ENCODE results near the gene SLC37A4. TPM values are rescaled to one million over a fixed set of nuclear protein-coding genes. Genes with fewer than 3 reads are reported as not detected.

The SLC37A4 gene
- total and polyA plus RNA-seq, 2 of the 13 experiments (the other 11 are each of a cell fraction or from before 2014, with no cell fraction given), result 43.0 to 56.1 TPM

DNA sequence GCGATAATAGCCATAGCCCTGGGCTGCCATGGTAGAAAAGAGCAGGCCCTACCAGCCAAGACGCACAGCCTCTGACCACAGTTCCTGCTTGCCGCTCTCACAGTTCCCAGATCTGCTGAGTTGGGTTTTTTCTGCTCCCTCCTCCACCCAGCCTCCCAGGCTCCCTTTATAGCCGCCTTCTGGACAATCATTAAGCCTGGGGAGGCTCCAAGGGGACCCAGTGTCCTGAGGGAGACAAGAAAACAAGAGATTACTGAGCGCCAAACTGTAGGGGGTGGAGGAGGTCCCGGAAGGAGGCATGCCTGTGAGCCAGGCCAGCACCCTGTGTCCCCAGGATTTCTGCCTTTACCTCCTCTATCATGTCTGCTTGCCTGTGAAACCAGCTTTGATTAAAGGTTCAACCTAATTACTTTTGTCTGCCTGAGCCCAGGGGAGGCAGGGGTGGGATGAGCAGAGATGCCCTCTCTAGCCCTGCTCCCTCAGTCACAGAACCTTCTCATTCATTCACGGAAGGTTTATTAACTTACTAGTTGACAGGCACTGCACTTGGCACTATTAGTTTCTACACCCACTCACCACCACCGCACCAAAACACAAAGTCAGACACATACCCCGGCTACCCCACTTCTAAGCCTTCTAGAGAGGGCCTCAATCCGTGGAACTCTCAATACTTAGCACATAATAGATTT, 1.2 kb downstream of the SLC37A4 start (continued):
- TF ChIP-seq, protein P1, sequence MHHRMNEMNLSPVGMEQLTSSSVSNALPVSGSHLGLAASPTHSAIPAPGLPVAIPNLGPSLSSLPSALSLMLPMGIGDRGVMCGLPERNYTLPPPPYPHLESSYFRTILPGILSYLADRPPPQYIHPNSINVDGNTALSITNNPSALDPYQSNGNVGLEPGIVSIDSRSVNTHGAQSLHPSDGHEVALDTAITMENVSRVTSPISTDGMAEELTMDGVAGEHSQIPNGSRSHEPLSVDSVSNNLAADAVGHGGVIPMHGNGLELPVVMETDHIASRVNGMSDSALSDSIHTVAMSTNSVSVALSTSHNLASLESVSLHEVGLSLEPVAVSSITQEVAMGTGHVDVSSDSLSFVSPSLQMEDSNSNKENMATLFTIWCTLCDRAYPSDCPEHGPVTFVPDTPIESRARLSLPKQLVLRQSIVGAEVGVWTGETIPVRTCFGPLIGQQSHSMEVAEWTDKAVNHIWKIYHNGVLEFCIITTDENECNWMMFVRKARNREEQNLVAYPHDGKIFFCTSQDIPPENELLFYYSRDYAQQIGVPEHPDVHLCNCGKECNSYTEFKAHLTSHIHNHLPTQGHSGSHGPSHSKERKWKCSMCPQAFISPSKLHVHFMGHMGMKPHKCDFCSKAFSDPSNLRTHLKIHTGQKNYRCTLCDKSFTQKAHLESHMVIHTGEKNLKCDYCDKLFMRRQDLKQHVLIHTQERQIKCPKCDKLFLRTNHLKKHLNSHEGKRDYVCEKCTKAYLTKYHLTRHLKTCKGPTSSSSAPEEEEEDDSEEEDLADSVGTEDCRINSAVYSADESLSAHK (CRISPR knock-in tag; IDR thresholded peaks at IDR 0.05; ENCODE audit: borderline replicate concordance), result no peak
- TF ChIP-seq, protein P2, sequence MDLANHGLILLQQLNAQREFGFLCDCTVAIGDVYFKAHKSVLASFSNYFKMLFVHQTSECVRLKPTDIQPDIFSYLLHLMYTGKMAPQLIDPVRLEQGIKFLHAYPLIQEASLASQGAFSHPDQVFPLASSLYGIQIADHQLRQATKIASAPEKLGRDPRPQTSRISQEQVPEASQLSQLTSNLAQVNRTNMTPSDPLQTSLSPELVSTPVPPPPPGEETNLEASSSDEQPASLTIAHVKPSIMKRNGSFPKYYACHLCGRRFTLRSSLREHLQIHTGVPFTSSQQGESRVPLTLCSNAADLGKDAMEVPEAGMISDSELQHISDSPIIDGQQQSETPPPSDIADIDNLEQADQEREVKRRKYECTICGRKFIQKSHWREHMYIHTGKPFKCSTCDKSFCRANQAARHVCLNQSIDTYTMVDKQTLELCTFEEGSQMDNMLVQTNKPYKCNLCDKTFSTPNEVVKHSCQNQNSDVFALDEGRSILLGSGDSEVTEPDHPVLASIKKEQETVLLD (CRISPR knock-in tag; IDR thresholded peaks at IDR 0.05; ENCODE audit: low read depth), result no peak
- TF ChIP-seq ZNF383 (CRISPR knock-in tag; IDR thresholded peaks at IDR 0.05; ENCODE audit: borderline replicate concordance) (no peak), SATB2 (CRISPR knock-in tag; IDR thresholded peaks at IDR 0.05) (no peak), RXRB (CRISPR knock-in tag; IDR thresholded peaks at IDR 0.05; ENCODE audit: borderline replicate concordance) (no peak; the same call in 1 of the 2 replicates), SAP130 (CRISPR knock-in tag; IDR thresholded peaks at IDR 0.05; ENCODE audit: low read depth) (peak; percentile 92), LCORL (IDR thresholded peaks at IDR 0.05) (no peak), LCORL (CRISPR knock-in tag; IDR thresholded peaks at IDR 0.05) (peak; percentile 59), ZNF878 (CRISPR knock-in tag; IDR thresholded peaks at IDR 0.05) (no peak), ZNF234 (CRISPR knock-in tag; conservative IDR thresholded peaks at IDR 0.05) (no peak), CBFB (CRISPR knock-in tag; IDR thresholded peaks at IDR 0.05) (no peak), HDAC2 (CRISPR knock-in tag; IDR thresholded peaks at IDR 0.05) (peak; percentile 59), SNRNP70 (IDR thresholded peaks at IDR 0.05; ENCODE audit: low read depth, low read length) (no peak), ZSCAN21 (CRISPR knock-in tag; IDR thresholded peaks at IDR 0.05; ENCODE audit: borderline replicate concordance) (no peak), TGIF2 (CRISPR knock-in tag; IDR thresholded peaks at IDR 0.05) (0 out of 2 replicates have a peak, but pooled peaks have one; percentile 13), ZNF547 (CRISPR knock-in tag; IDR thresholded peaks at IDR 0.05) (no peak), PHF20 (CRISPR knock-in tag; IDR thresholded peaks at IDR 0.05) (no peak), POGZ (CRISPR knock-in tag; IDR thresholded peaks at IDR 0.05) (no peak), ZNF558 (CRISPR knock-in tag; IDR thresholded peaks at IDR 0.05; ENCODE audit: borderline replicate concordance) (no peak), KDM5A (IDR thresholded peaks at IDR 0.05; ENCODE audit: borderline replicate concordance, low read length) (no peak), POLR2G (IDR thresholded peaks at IDR 0.05; ENCODE audit: low read depth, low read length) (peak; percentile 82)
- TF ChIP-seq, protein P3, sequence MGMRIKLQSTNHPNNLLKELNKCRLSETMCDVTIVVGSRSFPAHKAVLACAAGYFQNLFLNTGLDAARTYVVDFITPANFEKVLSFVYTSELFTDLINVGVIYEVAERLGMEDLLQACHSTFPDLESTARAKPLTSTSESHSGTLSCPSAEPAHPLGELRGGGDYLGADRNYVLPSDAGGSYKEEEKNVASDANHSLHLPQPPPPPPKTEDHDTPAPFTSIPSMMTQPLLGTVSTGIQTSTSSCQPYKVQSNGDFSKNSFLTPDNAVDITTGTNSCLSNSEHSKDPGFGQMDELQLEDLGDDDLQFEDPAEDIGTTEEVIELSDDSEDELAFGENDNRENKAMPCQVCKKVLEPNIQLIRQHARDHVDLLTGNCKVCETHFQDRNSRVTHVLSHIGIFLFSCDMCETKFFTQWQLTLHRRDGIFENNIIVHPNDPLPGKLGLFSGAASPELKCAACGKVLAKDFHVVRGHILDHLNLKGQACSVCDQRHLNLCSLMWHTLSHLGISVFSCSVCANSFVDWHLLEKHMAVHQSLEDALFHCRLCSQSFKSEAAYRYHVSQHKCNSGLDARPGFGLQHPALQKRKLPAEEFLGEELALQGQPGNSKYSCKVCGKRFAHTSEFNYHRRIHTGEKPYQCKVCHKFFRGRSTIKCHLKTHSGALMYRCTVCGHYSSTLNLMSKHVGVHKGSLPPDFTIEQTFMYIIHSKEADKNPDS (CRISPR knock-in tag; IDR thresholded peaks at IDR 0.05), result no peak
- TF ChIP-seq, protein P4, sequence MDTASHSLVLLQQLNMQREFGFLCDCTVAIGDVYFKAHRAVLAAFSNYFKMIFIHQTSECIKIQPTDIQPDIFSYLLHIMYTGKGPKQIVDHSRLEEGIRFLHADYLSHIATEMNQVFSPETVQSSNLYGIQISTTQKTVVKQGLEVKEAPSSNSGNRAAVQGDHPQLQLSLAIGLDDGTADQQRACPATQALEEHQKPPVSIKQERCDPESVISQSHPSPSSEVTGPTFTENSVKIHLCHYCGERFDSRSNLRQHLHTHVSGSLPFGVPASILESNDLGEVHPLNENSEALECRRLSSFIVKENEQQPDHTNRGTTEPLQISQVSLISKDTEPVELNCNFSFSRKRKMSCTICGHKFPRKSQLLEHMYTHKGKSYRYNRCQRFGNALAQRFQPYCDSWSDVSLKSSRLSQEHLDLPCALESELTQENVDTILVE (CRISPR knock-in tag; IDR thresholded peaks at IDR 0.05), result no peak
- TF ChIP-seq, protein P5, sequence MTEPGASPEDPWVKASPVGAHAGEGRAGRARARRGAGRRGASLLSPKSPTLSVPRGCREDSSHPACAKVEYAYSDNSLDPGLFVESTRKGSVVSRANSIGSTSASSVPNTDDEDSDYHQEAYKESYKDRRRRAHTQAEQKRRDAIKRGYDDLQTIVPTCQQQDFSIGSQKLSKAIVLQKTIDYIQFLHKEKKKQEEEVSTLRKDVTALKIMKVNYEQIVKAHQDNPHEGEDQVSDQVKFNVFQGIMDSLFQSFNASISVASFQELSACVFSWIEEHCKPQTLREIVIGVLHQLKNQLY (CRISPR knock-in tag; IDR thresholded peaks at IDR 0.05), result no peak

Data from HepG2 (cell line).